GM21576 (cell line): Measurements from ENCODE around the gene ANXA3.

Experiments used
- ATAC-seq: cut with Tn5 transposase; IDR thresholded peaks from one replicate; pipeline ENCODE4 v1.9.1; 2021; ENCODE audit warnings: mild to moderate bottlenecking, moderate library complexity; ENCODE audit not compliant: unreplicated experiment

The ANXA3 gene

DNA sequence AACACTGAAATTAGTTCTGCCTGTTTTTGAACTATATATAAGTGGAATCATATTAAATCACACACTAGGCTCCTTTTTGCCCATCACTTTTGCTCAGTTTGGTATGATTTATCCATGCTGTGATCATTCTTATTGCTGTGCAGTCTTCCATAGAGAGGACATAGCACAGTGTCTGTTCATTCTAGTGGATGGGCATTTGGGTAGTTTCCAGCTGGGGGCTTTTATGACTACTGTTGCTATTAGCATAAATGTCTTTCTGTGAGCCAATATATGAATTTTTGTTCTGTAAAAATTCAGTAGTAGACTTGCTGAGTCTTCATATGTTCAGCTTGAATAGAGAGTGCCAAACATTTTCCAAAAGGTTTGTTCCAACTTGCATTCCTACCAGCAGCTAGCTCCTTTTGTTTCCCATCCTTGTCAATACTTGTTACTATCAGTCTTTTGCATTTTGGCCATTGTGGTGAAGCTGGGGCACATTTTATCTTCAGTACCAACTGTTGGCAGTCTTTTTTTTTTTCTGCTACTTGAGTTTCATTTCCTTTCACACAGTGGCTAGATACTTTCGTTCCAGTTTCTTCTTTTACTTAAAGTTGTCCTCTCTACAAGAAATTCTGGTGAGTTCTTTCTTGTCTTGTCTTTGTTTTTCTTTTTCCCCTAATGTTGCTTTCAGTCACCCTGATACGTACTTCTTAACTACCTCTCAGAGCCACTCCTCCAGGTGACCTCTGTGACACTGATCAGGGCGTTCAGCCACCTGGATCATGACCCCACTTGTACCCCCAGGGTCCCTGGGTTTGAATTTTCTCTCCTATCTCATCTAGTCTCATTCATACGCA, 87.0 kb downstream of the ANXA3 start:
- peak; percentile 82 for ATAC-seq

DNA sequence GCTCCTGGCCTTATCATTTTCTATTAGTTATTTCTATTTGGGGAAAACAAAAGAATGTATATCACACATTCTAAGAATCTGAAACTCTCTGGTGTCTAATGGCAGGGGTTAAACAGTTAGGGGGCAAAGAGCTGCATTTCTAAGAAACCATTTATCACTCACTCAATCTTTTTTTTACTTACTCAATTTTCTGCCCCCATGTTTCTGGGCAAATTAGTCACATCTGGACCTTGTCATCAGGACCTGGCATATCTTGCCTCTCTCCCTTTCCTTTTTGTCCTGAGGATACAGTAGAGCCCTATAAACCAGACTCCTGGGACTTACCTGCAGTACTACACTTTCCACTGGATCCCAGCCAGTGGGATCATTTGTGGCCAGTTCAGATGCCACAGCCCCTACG, 89.1 kb downstream of the ANXA3 start:
- no peak for ATAC-seq

DNA sequence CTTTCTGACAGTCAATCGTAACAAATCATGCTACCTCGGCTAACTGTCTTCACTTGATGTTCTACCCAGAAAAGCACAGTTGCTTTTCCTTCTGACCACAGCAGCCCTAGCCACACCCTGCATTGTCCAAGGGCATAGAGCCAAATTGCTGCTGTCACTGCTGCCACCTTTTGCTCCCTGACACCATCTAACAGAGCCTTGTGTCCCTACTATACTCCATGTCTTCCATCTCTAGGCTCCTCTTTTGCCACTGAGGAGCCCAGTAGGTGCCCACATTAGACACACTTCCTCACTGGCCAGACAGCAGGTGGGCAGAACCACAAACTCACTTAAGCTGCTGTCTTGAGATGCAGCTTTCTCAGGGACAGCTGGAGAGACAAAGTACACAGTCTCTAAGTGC, 91.4 kb downstream of the ANXA3 start:
- ATAC-seq = no peak

DNA sequence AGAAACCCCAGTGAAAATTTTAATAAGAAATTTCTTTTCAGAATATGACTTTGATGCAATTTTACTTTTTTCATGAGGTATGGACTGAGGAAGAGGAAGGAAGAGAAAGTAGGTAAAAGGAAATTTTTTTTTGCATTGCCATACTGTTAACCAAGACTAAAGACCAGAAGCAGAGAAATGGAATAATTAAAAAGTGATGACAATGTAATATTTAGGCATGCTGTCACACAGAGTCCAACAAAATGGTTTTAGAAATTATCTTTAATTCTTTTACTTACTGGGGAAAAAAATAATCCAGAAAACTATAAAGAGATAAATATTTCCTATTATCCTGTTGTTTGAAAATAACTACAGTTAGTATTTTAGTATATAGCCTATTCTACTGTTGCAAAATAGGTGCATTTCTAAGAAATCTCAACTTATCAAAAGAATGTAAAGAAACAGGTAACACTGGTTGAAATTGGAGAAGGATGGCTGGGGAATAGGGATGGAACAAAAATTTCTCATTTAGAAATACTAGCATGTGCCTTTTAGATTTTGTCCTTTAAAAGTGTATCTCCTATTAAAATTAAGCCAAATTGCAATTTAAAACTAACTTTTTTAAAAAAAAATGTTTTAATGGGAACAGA, 92.6 kb downstream of the ANXA3 start:
- ATAC-seq = no peak

DNA sequence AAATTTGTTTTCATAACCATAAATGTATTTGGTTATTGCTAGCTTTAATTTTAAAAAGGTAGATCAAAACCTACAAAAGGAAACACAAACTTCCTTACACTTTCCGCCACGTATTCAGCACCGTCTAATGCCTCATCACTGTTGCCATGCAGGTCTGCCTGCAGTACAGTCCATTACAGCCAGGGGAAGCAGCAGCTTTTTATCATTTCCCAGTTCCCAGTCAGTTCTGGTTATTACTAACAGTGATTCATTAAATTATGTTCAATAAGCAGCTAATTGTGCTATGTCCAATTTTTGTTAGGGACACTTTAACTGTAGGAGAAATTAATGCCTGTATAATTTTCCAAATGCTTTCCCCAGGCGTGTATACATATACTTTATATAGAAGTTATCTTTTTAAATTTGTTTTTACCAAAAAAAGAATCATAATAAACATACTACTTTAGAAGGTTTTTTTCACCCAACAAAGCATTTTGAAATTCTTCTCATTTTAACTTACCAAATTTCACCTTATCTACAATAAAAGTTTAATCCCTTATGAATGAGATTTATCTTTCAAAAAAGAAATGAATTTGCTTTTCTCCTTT, 93.3 kb downstream of the ANXA3 start:
- peak; percentile 89 for ATAC-seq

DNA sequence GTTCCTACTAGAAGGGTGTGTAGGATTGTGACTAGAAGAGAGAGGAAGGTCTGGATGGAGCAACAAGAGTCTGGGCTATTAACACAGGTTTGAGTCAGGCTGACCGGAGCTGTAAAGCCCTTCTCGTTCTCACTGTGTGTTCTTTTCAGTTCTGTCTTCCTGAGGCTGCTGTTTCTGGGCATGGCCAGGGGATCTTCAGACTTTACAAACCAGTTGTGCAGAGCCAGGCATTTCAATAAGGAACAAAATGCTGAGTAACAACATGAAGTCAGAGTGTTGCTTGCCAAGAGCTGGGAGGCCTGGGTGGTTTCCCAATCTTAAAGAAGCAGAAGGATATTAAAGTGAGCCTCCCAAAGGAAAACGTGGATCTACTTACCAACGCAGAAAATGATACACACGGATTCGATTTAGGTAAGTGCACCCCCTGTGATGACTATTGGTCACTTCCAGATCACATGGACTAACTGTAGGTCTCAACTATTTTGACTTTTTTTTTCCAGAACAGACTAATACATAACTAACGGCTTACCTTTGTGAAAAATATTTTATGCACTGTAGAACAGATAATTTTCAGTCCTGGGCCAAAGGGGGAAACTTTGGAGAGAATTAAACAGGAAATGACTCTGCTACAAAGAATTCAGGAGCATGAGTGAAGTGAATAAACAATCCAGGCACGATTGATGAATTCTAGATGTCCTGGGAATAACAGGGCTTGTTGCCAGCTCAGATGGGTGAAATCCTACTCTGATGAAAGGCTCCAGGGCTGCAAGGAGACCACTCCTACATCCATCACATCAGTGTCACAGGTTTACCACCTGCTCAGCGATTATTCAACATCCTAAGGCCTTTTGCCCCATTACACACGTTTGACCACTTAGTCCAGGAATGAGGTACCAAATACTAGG, 94.5 kb downstream of the ANXA3 start:
- no peak for ATAC-seq

DNA sequence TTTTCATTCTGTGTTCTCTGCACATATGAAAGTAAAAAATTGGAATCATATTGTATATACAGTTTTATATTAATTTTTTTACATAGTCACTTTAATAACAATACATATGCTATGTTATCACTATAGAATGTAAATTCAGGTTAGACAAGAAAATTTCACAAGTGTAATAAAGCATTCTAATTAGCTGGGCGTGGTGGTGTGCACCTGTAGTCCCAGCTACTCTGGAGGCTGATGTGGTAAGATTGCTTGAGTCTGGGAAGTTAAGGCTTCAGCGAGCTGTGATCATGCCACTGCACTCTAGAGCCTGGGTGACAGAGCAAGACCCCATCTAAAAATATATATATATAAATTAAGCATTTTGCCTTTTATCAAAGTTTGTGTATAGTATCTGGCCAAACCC, 95.7 kb downstream of the ANXA3 start:
- no peak for ATAC-seq

DNA sequence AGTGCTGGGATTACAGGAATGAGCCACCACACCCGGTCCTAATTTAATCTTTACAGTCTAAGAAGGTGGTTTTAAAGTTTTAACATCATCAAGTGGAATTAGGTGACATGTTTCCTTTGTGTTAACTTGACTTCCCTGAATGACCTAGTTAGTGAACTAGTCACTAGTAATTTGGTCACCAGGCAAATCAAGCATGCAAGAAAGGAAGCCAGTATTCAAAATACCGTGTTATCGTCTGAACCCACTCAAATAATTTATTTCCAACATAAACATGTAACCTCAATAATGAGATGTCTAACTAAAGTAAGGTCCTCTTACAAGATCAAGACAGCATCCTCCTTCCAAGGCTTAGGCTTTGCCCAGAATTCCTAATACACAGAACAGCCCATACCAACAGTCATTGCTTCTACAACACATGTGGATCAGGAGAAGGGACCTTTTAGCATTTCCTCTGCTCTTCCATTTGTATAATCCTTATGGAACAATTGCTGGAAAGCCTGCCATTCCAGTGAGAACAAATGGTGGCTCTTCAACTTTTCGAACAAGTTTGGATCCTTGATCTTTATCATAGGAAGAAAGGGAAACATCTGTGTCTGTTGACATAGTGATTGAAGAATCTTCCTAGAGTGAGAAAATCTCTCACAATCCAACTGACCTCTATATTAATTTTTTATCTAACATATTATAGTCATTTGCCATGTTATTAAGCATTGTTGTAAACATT, 97.2 kb downstream of the ANXA3 start:
- ATAC-seq = no peak

DNA sequence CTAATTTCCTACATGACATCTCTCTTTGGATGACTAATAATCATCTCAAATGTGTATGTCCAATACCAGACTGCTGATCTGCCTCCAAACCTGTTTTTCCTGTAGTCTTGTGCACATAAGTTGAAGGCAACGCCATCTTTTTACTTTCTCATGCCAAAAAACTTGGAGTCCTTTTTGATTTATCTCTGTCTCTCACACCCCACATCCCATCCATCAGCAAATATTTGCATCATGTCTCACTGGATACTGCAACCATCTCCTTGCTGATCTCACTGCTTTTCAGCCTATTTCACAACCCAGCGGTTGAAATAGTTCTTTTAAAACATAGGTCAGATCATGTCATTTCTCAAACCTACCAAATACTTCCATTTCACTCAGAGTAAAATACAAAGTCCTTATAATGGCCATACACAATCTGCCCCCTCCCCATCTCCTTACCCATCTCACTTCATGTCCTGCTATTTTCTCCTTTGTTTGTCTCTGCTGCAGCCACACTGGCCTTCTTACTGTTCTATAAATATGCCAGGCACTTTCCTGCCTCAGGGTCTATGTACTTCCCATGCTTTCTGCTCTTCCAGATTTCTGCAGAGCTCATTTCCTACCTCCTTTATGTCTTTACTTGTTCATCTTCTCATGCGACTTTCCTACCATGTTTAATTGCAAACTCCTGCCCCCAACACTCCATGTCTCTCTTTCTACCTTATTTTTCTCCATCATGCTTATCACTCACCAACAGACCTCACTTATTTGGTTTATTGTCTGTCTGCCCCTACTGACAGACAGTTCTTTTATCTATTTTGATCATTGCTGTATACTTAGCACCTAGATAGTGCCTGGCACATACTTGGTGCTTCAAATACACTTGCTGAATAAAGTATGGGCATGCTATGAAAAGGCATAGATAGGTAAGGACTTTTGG, 98.8 kb downstream of the ANXA3 start:
- ATAC-seq = no peak

DNA sequence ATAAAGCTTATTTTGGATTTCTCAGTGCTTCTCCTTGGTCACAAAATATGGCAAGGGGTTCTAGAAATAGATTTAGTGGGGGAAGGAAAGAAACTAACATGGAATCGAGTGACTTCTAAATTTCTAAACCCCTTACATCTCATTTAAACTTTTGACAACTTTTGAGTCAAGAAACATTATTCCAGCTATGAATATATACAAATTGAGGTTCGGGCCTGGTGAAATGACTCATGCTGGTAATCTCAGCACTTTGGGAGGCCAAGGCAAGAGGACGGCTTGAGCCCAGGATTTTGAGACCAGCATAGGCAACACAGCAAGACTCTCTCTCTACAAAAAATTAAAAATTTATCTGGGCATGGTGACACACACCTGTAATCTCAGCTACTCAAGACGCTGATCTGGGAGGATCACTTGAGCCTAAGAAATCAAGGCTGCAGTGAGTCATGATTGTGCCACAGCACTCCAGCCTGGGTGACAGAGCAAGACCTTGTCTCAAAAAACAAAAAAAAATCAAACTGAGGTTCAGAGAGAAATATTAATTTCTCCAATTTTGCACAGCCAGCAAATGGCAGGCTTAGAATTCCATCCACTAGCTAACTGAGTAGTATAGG, 99.8 kb downstream of the ANXA3 start:
- no peak for ATAC-seq

DNA sequence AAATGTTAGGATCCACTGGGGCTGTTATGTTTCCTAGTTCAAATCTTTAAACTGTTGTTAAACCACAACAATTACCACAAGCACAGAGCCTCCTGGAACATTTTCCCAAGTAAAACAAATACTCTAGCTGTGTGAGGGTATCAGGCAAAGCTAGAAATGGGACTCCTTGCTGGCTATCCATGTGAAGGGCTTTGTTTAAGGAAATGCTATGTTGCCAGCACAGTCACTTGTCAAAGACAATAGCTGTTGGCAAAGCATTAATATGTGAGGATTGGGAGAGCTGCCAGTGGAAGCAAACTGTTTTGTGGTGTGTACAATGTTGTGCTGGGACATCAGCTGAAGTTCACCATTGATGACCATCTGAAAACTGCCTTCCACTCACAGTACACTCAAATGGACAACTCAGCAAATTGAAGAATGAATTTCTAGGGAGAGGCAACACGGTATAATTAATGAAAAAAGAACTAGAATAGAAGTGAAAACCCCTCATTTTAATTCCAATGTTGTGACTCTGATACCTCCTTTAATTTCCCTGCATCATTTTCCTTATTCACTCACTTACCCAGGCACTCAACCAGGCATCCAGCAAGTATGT, 100.8 kb downstream of the ANXA3 start:
- no peak for ATAC-seq

DNA sequence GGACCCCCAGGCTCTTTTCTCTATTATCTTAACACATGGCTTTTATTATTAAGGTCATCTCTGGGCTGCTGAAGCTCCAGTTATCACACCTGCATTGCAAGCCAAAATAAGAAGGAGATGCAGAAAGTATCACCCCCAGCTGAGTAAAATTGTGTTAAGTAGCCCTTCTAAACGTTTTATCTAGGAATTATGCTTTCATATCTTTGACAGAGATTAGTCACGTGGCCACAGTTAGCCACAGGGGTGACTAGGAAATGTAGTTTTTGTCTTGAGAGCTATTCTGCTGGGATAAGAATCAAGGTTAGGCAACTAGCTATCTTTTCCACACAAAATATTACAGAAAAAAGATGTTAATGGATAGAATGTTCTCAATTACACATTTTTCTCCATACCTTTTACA, 102.1 kb downstream of the ANXA3 start:
- no peak for ATAC-seq

DNA sequence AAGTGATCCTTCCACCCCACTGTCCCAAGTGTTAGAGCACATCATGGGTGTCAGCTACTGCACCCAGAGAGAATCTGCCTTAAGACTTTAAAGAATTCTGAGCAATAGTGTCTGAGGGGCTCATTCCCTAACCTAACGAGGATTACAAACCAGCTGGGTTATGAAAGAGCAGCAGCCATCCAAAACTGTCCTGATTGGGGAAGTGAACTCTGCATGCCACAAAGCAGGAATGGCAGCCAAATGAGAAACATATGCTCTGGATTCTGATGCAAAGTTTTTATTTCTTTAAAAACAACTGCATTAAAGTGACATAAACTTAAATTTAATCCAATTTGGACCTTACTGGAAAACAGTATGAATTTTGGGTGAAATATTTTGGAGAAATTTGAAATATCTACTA, 103.2 kb downstream of the ANXA3 start:
- ATAC-seq = no peak

DNA sequence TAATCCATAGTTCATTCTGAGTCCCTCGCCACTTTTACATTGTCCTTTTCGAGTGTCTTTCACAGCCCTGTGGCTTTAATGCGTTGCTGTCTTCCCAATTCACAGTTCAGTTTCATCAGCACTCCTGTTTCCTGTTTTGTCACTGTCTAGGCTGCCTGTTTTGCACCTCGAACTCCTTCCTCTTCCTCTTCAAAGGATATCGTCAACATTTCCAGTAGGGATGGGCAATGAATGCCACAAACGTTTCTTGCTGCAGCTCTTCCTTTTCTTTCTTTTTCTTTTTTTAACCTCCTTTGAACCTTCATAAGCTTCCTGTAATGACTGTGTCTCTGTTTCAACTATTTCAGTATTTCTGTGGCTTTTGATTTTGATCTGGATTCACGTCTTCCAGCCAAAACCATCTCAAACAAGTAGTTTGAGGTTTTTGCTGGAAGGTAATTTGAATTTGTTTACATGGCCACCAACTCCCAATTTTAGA, 105.4 kb downstream of the ANXA3 start:
- no peak for ATAC-seq

DNA sequence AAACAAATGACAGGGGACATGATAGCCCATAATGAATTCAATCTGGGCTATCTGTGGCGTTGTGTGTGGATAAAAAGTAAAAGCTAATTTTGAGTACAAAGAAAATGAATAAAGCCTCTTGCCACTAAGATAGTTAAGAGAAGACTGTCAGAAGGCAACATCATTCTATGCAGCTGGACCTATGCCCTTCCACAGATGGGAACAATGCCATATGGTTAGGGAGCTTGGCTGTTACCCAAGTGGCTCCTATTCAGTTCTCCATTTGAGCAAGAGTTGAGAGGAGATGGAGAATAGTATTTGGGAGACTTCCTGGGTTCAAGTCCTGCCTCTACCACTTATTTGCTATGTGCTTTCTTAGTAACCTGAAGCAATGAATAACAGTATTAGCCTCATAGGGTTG, 107.7 kb downstream of the ANXA3 start:
- ATAC-seq = no peak

DNA sequence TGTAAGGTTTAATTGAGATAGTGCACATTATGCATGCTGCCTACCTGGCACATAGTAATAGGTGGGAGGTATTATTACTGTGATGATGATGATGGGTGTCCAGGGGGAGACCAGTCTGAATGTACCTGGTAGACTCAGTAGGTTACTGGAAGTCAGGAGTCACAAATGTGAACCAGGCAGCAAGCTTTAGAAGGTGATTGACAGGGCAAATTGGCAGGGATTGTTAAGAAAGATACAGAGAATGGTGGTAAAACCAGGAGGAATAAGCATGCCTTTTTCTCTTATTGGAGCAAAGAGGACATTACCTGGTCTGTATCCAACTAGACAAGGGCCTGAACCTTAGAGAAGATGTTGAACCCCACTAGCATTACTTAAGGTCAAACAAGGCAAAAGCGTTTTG, 108.1 kb downstream of the ANXA3 start:
- no peak for ATAC-seq
